PC-9 (cell line): ENCODE results near the gene SLC30A9.

Experiments used
- EZH2 ChIP-seq: fragments of 200-600 bp; sonication (generic); IDR thresholded peaks from 2 replicates; pipeline ENCODE4 v1.8.0; 2017; ENCODE audit warnings: antibody characterized with exemption, low read depth
- TF ChIP-seq, protein P1 (sequence below): fragments of 200-600 bp; sonication (generic); conservative IDR thresholded peaks from 2 replicates; pipeline ENCODE4 v1.6.1; 2017; ENCODE audit warnings: mixed run types, antibody characterized with exemption, mild to moderate bottlenecking, moderate library complexity

DNA sequence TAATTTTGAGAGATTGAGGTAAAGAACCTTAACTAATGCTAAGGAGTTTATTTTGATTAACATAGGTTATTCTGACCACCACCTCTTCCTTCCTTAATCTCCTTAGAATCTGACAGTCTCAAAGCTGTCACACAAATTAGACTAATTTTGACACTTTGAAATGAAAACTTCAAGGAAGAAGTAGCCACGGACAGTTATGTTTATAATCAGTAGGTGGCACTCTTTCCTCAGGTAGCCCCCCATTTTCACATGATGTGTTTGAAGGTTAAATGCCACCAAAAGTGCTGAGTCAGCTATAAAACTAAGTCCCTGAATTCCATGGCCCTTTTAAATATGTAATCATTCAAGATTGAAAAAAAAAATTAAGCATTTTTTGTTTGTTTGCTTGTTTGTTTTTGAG lies 32.7 kb upstream of the SLC30A9 start:
- TF ChIP-seq, protein P1, sequence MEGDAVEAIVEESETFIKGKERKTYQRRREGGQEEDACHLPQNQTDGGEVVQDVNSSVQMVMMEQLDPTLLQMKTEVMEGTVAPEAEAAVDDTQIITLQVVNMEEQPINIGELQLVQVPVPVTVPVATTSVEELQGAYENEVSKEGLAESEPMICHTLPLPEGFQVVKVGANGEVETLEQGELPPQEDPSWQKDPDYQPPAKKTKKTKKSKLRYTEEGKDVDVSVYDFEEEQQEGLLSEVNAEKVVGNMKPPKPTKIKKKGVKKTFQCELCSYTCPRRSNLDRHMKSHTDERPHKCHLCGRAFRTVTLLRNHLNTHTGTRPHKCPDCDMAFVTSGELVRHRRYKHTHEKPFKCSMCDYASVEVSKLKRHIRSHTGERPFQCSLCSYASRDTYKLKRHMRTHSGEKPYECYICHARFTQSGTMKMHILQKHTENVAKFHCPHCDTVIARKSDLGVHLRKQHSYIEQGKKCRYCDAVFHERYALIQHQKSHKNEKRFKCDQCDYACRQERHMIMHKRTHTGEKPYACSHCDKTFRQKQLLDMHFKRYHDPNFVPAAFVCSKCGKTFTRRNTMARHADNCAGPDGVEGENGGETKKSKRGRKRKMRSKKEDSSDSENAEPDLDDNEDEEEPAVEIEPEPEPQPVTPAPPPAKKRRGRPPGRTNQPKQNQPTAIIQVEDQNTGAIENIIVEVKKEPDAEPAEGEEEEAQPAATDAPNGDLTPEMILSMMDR, result peak; percentile 49
- no peak for TF ChIP-seq EZH2
